ENCODE results near the gene DVL3. TPM values are rescaled to one million over a fixed set of nuclear protein-coding genes. Genes with fewer than 3 reads are reported as not detected.

The DVL3 gene
- total and polyA plus RNA-seq, 10 of the 15 experiments (the other 5 are each of a cell fraction or from before 2014, with no cell fraction given) = 2.2 to 39.7 (median 14.5) TPM

- TF ChIP-seq ZBTB11 (CRISPR knock-in tag; IDR thresholded peaks at IDR 0.05) = peak; percentile 60; the same call in 1 of the 2 replicates
- no peak for TF ChIP-seq KLF5 (IDR thresholded peaks at IDR 0.05; ENCODE audit: partially characterized antibody)
- TF ChIP-seq NFXL1 (IDR thresholded peaks at IDR 0.05; ENCODE audit: borderline replicate concordance) = no peak
- TF ChIP-seq, protein P1, sequence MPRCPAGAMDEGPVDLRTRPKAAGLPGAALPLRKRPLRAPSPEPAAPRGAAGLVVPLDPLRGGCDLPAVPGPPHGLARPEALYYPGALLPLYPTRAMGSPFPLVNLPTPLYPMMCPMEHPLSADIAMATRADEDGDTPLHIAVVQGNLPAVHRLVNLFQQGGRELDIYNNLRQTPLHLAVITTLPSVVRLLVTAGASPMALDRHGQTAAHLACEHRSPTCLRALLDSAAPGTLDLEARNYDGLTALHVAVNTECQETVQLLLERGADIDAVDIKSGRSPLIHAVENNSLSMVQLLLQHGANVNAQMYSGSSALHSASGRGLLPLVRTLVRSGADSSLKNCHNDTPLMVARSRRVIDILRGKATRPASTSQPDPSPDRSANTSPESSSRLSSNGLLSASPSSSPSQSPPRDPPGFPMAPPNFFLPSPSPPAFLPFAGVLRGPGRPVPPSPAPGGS (IDR thresholded peaks at IDR 0.05; ENCODE audit: borderline replicate concordance, insufficient read depth, low read depth, low read length, poor library complexity, severe bottlenecking) = no peak
- TF ChIP-seq PAX8 (IDR thresholded peaks at IDR 0.05) = no peak
Measured at GRCh38 chr3:184133840-184134745, 21.1 kb upstream of the DVL3 start (continued).
